ENCODE data around the gene TCEA3.
A peak's percentile ranks its signal among the peaks of the same experiment; 100 is the strongest.
"Not testable (repeated sequence)": the region's sequence is repeated elsewhere in the genome, so short reads cannot be mapped to it uniquely, and the experiment has no call there.

TCEA3 gene

GRCh38 chr1:23387494-23387893 is 37.1 kb downstream of the TCEA3 start:
- DNase-seq, result no peak

DNA sequence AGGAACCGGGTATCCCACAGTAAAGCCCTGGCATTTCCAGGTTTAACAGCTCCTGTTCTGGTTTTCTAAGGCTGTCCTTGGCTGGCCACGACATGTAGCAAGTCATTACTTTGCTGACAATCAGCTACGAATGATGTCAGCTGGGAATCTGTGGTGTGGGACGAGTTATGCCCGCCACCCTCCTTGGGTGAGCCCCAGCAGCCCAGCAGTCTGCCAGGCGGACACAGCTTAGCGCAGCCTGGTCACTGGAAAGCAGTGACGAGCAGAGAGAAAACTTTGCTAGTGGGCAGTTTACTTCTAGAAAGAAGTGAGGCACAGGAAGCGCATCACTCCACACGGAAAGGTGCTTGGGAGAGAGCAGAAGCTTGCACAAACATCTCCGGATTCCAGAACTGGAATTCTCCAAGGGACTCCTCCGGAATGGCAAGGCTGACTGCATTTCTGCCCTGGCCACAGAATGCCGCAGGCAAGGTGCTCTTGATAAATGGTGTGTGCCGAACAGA is 39.4 kb downstream of the TCEA3 start:
- DNase-seq, result no peak

DNA sequence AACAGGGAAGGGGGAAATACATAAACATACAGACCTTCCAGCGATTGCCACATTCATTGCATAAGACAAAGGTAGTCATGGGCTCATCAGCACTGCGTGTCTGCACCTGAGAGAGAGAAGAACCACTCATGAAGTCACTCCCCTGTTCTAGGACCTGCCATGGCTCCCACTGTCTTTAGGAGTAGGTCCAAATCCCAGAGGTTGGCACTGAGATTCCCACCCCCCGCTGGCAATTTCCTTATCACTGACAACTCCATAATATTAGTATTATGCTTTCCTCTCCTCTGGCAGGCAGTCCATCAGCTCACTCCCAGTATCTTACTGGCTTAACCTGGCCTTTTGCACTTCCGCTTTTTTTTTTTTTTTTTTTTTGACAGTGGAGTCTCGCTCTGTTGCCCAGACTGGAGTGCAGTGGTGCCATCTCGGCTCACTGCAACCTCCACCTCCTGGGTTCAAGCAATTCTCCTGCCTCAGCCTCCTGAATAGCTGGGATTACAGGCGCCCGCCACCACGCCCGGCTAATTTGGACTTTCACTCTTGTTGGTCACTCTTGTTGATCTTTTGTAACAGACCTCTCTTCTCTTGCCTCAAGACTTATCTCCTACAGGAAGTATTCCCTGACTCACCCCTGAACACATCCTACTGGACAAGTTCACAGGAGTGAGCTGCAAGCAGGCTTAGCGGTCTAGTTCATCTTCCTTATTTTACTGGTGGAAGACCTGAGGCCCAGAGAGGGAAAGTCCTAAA is 40.1 kb downstream of the TCEA3 start:
- no peak for DNase-seq

DNA sequence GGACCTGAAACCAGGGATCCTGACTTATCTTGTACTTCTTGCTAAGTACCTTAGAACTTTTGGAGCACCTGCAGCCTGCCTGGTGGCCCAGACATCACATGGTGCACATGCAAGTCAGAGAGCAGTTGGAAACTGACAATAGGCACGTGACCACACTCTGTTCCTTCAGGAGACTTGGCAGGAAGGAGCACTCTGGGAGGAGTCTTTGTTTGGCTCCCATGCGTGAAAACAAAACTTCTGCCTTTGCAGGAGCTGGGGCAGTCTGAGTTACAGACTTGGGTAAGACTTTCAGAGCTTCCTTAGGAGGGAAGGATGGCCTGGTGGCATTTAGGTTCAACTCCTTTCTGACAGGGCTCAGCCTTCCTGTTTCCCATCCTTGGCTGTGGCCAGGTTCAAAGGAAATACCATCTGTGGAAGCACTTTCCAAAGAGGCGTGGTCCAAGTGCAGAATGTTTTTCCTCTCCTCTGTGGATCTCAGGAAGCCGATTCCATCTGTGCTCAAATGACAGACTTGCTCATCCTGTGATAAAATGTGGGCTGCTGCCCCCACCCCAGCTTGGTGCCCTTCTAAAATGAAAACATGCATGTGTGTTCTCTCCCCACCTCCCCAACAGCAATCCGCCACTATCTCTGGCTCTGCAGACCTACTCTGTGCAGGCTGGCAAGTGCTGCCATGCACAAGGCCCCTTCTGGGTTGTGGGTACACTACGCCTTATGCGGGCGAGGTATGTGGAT is 40.8 kb downstream of the TCEA3 start:
- DNase-seq, result peak; percentile 45

GRCh38 chr1:23381233-23381885 is 43.2 kb downstream of the TCEA3 start:
- DNase-seq, result no peak

GRCh38 chr1:23380719-23381118 is 43.8 kb downstream of the TCEA3 start:
- DNase-seq, result no peak

DNA sequence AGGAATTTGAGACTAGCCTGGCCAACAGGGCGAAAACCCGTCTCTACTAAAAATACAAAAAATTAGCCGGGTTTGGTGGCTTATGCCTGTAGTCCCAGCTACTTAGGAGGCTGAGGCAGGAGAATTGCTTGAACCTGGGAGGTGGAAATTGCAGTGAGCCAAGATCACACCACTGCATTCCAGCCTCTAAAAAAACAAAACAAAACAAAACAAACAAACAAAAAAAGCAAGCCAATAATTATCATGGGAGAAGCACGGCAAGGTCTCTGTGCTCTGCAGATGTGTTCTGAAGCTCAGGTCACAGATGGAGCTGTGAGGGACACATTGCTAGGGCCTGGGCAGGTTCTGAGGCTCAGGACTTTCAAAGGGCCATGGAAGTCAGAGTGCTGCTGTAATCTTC is 44.3 kb downstream of the TCEA3 start:
- DNase-seq, result not testable (repeated sequence)

DNA sequence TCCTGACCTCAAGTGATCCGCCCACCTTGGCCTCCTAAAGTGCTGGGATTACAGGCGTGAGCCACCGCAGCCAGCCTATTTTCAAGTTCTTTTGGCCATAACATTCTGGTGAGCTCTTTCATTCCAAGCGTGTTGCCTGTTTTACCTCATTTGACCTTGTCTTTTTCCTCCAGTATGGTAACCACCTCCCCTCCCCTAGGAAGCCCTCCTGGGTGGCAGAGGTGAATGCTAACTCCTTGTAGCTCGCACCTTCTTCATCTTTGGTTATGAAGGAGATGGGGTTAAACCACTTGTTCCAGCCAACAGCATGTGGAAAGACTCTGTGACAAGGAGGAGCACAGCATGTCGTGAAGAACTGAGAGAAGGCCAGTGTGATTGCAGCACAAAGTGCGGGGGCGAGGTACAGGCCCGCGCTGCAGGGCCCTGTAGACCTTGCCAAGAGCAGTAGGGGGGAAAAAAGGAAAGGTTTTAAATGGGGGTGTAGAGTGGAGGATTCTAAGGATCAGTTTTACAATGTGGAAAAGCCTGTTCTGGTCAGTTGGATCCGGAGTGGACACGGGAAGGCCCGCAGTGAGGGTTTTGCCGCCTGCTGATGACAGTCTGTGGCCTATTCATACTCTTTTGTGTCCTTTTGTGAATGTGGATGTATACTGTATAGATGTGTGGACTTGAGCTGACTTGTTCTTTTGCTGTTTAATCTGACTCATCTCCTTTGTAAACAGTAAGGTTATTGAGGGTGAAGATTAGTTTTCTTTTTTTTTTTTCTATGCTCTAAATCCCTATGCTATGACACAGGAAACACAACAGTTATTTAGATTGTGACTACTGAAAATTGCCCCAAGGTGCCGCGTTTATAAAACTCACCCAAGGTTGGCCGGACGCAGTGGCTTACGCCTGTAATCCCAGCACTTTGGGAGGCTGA is 47.4 kb downstream of the TCEA3 start:
- DNase-seq, result no peak

DNA sequence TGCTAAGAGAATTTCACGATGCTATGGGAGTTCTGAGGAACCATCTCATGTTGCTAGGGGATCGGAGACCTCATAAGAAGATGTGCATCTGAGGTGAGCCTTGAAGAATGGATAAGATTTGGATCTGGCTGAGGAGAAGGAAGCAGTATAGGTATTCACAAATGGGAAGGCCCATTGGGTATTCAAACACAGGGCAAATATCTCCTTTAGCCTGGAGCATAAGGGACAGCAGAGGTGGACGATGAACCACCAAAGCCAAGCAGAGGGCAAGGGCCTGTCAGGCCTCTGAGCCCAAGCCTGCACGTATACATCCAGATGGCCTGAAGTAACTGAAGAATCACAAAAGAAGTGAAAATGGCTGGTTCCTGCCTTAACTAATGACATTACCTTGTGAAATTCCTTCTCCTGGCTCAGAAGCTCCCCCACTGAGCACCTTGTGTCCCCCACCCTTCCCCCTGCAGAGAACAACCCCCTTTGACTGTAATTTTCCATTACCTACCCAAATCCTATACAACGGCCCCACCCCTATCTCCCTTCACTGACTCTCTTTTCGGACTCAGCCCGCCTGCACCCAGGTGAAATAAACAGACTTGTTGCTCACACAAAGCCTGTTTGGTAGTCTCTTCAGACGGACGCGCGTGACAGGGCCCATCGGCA is 50.3 kb downstream of the TCEA3 start:
- DNase-seq, result not testable (repeated sequence)

GRCh38 chr1:23371987-23372880 is 52.3 kb downstream of the TCEA3 start:
- DNase-seq, result no peak

GRCh38 chr1:23370709-23371584 is 53.6 kb downstream of the TCEA3 start:
- DNase-seq, result peak; percentile 76

- DNase-seq, result no peak
These were observed 54.2 kb downstream of the TCEA3 start for GRCh38 chr1:23370330-23370708.

GRCh38 chr1:23369335-23370013 is 55.1 kb downstream of the TCEA3 start, which contains the start of gene ZNF436:
TSS of gene ZNF436 (minus strand) at chr1:23369836. CDS start at chr1:23368005, 1,831 bp downstream.
- DNase-seq, result peak; percentile 93

GRCh38 chr1:23368562-23369334 is 55.8 kb downstream of the TCEA3 start:
- peak; percentile 92 for DNase-seq

GRCh38 chr1:23367791-23368561 is 56.6 kb downstream of the TCEA3 start:
- DNase-seq, result peak; percentile 99

DNA sequence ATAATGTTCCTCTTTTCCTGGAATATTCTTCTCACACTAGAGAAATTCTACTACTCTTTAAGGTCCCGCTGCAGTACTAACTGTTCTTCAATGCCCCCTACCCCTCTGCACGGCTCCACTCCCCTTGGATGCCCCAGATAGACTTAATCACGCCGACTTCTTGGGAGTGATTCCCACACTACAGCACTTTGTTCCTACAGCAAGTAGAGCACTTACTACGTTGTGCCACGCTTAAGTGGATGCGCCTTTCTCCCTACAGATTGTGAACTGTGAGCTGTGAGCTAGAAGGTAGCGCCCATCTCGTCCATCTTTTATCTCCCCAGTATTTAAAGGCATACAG is 57.1 kb downstream of the TCEA3 start:
- DNase-seq, result no peak

DNA sequence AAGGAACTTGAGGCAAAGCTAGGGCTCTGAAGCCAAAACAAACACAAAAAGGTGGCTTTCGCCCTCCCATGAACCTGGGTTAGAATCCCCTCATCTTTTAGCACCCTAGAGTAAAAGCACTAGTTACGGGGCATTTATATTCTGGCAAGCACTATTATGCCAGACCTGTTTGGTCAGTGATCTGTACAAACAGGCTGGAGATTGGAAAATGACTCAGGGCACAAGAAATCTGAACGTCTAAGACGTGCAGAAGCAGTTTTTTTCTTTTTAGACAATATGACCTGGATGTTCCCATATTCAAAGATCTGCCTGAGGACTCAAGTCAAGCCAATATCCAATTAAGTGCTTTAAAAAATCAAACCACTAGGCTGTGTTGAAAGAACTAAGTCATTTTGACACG is 58.0 kb downstream of the TCEA3 start:
- DNase-seq, result no peak

DNA sequence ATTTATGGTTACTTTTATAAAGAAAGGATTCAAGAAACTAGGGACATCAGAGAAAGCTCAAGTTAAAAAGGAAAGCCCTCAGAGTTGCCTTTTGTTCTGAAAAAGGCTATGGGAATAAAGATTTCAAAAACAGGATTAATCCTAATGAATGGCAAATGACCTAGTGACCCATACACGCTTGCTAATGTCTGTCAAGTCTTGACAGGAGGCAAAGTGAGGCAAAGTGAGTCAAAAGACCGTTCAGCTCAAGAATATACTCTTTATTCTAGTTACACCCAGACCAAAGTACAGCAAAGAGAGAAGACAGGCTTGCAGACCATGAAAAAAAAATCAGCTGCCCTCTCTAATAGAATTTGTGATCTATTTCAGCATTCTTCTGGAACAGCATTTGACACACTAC is 58.4 kb downstream of the TCEA3 start:
- DNase-seq, result no peak

Data from left hindlimb (tissue), 1 donor.